HEK293 (cell line): Measurements from ENCODE around the gene ICAM4.

Experiments used
- ZBTB17 ChIP-seq: fragments of 450-650 bp; formaldehyde crosslinking; IDR thresholded peaks from 2 replicates; pipeline ENCODE4 v1.5.1; 2016; ENCODE audit warnings: missing biosample characterization, missing genetic modification characterization
- ZBTB8A ChIP-seq: fragments of 450-650 bp; formaldehyde crosslinking; IDR thresholded peaks from 2 replicates; pipeline ENCODE4 v1.5.1; 2016; ENCODE audit warnings: missing biosample characterization, missing genetic modification characterization
- ZNF596 ChIP-seq: fragments of 450-650 bp; IDR thresholded peaks from 2 replicates; pipeline ENCODE4 v1.5.0; 2018; ENCODE audit warnings: missing biosample characterization, mild to moderate bottlenecking, missing genetic modification characterization, moderate library complexity
- ZNF626 ChIP-seq: fragments of 450-650 bp; sonication (Bioruptor Pico); formaldehyde crosslinking; IDR thresholded peaks from 2 replicates; pipeline ENCODE4 v1.5.1; 2018; ENCODE audit warnings: missing biosample characterization, missing genetic modification characterization, inconsistent platforms
- ZNF677 ChIP-seq: fragments of 450-650 bp; IDR thresholded peaks from 2 replicates; pipeline ENCODE4 v1.5.0; 2018; ENCODE audit warnings: missing biosample characterization, mild to moderate bottlenecking, missing genetic modification characterization, moderate library complexity
- ZNF791 ChIP-seq: fragments of 450-650 bp; formaldehyde crosslinking; IDR thresholded peaks from 2 replicates; pipeline ENCODE4 v1.5.1; 2016; ENCODE audit warnings: missing biosample characterization, missing genetic modification characterization
- TF ChIP-seq, protein P1 (sequence below): fragments of 450-650 bp; formaldehyde crosslinking; IDR thresholded peaks from 2 replicates; pipeline ENCODE4 v1.5.1; 2016; ENCODE audit warnings: missing biosample characterization, missing genetic modification characterization
- TF ChIP-seq, protein P2 (sequence below): fragments of 450-650 bp; formaldehyde crosslinking; IDR thresholded peaks from 2 replicates; pipeline ENCODE4 v1.5.1; 2016; ENCODE audit warnings: missing biosample characterization, missing genetic modification characterization
- TF ChIP-seq, protein P3 (sequence below): fragments of 450-650 bp; formaldehyde crosslinking; IDR thresholded peaks from 2 replicates; pipeline ENCODE4 v1.5.1; 2016; ENCODE audit warnings: missing biosample characterization, missing genetic modification characterization, borderline replicate concordance
- TF ChIP-seq, protein P4 (sequence below): fragments of 450-650 bp; formaldehyde crosslinking; IDR thresholded peaks from 2 replicates; pipeline ENCODE4; 2016; ENCODE audit warnings: missing biosample characterization, missing genetic modification characterization
- TF ChIP-seq, protein P5 (sequence below): fragments of 450-650 bp; formaldehyde crosslinking; IDR thresholded peaks from 2 replicates; pipeline ENCODE4 v1.5.1; 2017; ENCODE audit warnings: missing biosample characterization, missing genetic modification characterization
- TF ChIP-seq, protein P6 (sequence below): fragments of 450-650 bp; formaldehyde crosslinking; optimal IDR thresholded peaks from 2 replicates; pipeline ENCODE3; 2016; ENCODE audit warnings: missing biosample characterization, mild to moderate bottlenecking, missing genetic modification characterization
- TF ChIP-seq, protein P7 (sequence below): fragments of 450-650 bp; formaldehyde crosslinking; IDR thresholded peaks from 2 replicates; pipeline ENCODE4 v1.5.1; 2016; ENCODE audit warnings: missing biosample characterization, missing genetic modification characterization
- TF ChIP-seq, protein P8 (sequence below): IDR thresholded peaks from 2 replicates; pipeline ENCODE4 v1.6.1; 2011; ENCODE audit warnings: mild to moderate bottlenecking, low read depth, low read length, borderline replicate concordance

DNA sequence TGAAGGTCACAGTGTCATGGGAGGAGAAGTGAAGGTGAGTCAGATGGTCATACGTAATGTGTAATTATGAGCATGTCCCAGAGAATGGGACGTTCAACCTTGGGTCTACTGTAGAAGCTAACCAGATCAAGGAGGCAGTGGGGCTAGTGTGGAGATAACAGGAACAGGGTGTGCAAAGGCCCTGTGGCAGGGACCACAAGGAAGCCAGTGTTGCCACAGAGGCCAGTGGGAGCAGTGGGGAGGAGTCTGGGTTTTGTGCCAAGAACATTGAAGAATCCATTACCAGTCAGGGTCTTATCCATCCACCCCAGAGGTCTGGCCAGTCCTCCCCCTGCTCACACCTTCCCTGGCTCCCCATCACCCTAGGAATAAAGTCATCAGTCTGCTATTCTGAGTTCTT, 31.4 kb upstream of the ICAM4 start:
- TF ChIP-seq ZNF677 (tag by site-specific recombination) (no peak), ZBTB8A (no peak), ZBTB17 (tag by site-specific recombination) (no peak), ZNF791 (tag by site-specific recombination) (no peak), ZNF626 (tag by site-specific recombination) (no peak), ZNF596 (tag by site-specific recombination) (no peak)
- TF ChIP-seq, protein P1, sequence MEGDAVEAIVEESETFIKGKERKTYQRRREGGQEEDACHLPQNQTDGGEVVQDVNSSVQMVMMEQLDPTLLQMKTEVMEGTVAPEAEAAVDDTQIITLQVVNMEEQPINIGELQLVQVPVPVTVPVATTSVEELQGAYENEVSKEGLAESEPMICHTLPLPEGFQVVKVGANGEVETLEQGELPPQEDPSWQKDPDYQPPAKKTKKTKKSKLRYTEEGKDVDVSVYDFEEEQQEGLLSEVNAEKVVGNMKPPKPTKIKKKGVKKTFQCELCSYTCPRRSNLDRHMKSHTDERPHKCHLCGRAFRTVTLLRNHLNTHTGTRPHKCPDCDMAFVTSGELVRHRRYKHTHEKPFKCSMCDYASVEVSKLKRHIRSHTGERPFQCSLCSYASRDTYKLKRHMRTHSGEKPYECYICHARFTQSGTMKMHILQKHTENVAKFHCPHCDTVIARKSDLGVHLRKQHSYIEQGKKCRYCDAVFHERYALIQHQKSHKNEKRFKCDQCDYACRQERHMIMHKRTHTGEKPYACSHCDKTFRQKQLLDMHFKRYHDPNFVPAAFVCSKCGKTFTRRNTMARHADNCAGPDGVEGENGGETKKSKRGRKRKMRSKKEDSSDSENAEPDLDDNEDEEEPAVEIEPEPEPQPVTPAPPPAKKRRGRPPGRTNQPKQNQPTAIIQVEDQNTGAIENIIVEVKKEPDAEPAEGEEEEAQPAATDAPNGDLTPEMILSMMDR (tag by site-specific recombination), result no peak
- TF ChIP-seq, protein P2, sequence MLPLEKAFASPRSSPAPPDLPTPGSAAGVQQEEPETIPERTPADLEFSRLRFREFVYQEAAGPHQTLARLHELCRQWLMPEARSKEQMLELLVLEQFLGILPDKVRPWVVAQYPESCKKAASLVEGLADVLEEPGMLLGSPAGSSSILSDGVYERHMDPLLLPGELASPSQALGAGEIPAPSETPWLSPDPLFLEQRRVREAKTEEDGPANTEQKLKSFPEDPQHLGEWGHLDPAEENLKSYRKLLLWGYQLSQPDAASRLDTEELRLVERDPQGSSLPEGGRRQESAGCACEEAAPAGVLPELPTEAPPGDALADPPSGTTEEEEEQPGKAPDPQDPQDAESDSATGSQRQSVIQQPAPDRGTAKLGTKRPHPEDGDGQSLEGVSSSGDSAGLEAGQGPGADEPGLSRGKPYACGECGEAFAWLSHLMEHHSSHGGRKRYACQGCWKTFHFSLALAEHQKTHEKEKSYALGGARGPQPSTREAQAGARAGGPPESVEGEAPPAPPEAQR (tag by site-specific recombination), result no peak
- TF ChIP-seq, protein P3, sequence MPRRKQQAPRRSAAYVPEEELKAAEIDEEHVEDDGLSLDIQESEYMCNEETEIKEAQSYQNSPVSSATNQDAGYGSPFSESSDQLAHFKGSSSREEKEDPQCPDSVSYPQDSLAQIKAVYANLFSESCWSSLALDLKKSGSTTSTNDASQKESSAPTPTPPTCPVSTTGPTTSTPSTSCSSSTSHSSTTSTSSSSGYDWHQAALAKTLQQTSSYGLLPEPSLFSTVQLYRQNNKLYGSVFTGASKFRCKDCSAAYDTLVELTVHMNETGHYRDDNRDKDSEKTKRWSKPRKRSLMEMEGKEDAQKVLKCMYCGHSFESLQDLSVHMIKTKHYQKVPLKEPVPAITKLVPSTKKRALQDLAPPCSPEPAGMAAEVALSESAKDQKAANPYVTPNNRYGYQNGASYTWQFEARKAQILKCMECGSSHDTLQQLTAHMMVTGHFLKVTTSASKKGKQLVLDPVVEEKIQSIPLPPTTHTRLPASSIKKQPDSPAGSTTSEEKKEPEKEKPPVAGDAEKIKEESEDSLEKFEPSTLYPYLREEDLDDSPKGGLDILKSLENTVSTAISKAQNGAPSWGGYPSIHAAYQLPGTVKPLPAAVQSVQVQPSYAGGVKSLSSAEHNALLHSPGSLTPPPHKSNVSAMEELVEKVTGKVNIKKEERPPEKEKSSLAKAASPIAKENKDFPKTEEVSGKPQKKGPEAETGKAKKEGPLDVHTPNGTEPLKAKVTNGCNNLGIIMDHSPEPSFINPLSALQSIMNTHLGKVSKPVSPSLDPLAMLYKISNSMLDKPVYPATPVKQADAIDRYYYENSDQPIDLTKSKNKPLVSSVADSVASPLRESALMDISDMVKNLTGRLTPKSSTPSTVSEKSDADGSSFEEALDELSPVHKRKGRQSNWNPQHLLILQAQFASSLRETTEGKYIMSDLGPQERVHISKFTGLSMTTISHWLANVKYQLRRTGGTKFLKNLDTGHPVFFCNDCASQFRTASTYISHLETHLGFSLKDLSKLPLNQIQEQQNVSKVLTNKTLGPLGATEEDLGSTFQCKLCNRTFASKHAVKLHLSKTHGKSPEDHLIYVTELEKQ (tag by site-specific recombination), result no peak
- TF ChIP-seq, protein P4, sequence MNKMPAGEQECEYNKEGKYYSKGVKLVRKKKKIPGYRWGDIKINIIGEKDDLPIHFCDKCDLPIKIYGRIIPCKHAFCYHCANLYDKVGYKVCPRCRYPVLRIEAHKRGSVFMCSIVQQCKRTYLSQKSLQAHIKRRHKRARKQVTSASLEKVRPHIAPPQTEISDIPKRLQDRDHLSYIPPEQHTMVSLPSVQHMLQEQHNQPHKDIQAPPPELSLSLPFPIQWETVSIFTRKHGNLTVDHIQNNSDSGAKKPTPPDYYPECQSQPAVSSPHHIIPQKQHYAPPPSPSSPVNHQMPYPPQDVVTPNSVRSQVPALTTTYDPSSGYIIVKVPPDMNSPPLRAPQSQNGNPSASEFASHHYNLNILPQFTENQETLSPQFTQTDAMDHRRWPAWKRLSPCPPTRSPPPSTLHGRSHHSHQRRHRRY (tag by site-specific recombination), result no peak
- TF ChIP-seq, protein P5, sequence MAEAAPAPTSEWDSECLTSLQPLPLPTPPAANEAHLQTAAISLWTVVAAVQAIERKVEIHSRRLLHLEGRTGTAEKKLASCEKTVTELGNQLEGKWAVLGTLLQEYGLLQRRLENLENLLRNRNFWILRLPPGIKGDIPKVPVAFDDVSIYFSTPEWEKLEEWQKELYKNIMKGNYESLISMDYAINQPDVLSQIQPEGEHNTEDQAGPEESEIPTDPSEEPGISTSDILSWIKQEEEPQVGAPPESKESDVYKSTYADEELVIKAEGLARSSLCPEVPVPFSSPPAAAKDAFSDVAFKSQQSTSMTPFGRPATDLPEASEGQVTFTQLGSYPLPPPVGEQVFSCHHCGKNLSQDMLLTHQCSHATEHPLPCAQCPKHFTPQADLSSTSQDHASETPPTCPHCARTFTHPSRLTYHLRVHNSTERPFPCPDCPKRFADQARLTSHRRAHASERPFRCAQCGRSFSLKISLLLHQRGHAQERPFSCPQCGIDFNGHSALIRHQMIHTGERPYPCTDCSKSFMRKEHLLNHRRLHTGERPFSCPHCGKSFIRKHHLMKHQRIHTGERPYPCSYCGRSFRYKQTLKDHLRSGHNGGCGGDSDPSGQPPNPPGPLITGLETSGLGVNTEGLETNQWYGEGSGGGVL (tag by site-specific recombination), result no peak
- TF ChIP-seq, protein P6, sequence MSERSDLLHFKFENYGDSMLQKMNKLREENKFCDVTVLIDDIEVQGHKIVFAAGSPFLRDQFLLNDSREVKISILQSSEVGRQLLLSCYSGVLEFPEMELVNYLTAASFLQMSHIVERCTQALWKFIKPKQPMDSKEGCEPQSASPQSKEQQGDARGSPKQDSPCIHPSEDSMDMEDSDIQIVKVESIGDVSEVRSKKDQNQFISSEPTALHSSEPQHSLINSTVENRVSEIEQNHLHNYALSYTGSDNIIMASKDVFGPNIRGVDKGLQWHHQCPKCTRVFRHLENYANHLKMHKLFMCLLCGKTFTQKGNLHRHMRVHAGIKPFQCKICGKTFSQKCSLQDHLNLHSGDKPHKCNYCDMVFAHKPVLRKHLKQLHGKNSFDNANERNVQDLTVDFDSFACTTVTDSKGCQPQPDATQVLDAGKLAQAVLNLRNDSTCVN (tag by site-specific recombination), result no peak
- TF ChIP-seq, protein P7, sequence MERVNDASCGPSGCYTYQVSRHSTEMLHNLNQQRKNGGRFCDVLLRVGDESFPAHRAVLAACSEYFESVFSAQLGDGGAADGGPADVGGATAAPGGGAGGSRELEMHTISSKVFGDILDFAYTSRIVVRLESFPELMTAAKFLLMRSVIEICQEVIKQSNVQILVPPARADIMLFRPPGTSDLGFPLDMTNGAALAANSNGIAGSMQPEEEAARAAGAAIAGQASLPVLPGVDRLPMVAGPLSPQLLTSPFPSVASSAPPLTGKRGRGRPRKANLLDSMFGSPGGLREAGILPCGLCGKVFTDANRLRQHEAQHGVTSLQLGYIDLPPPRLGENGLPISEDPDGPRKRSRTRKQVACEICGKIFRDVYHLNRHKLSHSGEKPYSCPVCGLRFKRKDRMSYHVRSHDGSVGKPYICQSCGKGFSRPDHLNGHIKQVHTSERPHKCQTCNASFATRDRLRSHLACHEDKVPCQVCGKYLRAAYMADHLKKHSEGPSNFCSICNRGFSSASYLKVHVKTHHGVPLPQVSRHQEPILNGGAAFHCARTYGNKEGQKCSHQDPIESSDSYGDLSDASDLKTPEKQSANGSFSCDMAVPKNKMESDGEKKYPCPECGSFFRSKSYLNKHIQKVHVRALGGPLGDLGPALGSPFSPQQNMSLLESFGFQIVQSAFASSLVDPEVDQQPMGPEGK (tag by site-specific recombination), result no peak
- TF ChIP-seq, protein P8, sequence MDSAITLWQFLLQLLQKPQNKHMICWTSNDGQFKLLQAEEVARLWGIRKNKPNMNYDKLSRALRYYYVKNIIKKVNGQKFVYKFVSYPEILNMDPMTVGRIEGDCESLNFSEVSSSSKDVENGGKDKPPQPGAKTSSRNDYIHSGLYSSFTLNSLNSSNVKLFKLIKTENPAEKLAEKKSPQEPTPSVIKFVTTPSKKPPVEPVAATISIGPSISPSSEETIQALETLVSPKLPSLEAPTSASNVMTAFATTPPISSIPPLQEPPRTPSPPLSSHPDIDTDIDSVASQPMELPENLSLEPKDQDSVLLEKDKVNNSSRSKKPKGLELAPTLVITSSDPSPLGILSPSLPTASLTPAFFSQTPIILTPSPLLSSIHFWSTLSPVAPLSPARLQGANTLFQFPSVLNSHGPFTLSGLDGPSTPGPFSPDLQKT, result no peak
